Measurements from ENCODE around the gene OR2A14. TPM values are rescaled to one million over a fixed set of nuclear protein-coding genes. Genes with fewer than 3 reads are reported as not detected.

Gene OR2A14
- total RNA-seq (2021): not detected in 2 replicates
- Bru-seq, nascent RNA: not detected
- not detected for BruChase-seq, experiment 1, labeled RNA remaining after a 2-hour chase
- not detected for BruChase-seq, experiment 2, labeled RNA remaining after a 6-hour chase
- long read RNA-seq: 0 reads

DNA sequence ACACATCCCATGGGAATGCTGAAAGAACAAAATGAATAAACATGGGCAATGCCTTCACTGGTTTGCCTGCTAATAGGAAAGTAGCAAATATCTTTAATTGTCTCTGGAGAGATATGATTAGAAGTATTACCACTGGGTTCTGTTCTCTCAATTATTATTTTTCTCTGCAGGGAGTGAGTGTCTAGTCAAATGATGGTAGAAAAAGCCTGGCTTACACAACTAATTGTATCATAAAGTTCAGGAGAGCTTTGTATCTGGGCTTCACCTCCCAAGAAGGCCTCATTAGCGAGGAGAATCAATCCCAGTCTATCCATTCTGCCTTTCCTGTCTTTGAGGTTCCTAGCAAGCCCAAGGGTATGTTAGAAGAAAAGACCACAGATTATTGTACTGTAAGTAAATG, at the start of gene OR2A14:
TSS of gene OR2A14 (plus strand) at position 301 of the 400 bp plus-strand sequence. CDS start 5,937 bp downstream, outside the sequence.
- intact Hi-C loops (cut with micrococcal nuclease; ENCODE audit: unreplicated experiment): loop anchor here (10.0 kb wide), 1 partner anchor 878 kb away; no protein-coding TSS in a partner anchor
- no peak within 1 kb of the TSS for H3K4me2 ChIP-seq
- POLR2A ChIA-PET (ENCODE audit: unreplicated experiment): no interaction called here
- BruUV-seq (replicated peaks): no TSS peak
- H3K27ac ChIP-seq: no peak within 1 kb of the TSS
- CTCF ChIA-PET: no interaction called here
- no peaks in the 10 kb centered on the region for H4K20me1 ChIP-seq (ENCODE audit: insufficient read depth)
- no peak within 1 kb of the TSS for H3K4me3 ChIP-seq
- no peaks in the 10 kb centered on the region for H3F3A ChIP-seq (ENCODE audit: insufficient read depth, low read depth)
- TF ChIP-seq CTCF (conservative IDR thresholded peaks at IDR 0.05) (no peak), EZH2 (IDR thresholded peaks at IDR 0.05; ENCODE audit: low read depth) (no peak)
- no peaks in the 10 kb centered on the region for H3K9me2 ChIP-seq (ENCODE audit: insufficient read depth)
- H3K9me3 ChIP-seq (ENCODE audit: insufficient read depth, low read depth): no peaks in the 10 kb centered on the region
- H3K4me1 ChIP-seq (replicated peaks; ENCODE audit: insufficient read depth): no peaks in the 10 kb centered on the region
- no peak within 1 kb of the TSS for H2AFZ ChIP-seq
- no peaks in the 10 kb centered on the region for H3K79me2 ChIP-seq (ENCODE audit: low read depth)
- DNase-seq: no peak
- no peaks in the 10 kb centered on the region for H3K36me3 ChIP-seq (ENCODE audit: low read depth)
- H3K27me3 ChIP-seq (ENCODE audit: insufficient read depth, low read depth): no peaks in the 10 kb centered on the region

- Histone ChIP-seq H3K27ac (no peak overlapping the region), H3K79me2 (ENCODE audit: low read depth) (no peaks in the 10 kb centered on the region), H3K36me3 (ENCODE audit: low read depth) (no peaks in the 10 kb centered on the region), H3K9me2 (ENCODE audit: insufficient read depth) (no peaks in the 10 kb centered on the region), H3K9me3 (ENCODE audit: insufficient read depth, low read depth) (peaks cover 3% of the 10 kb centered on the region; the same call in 1 of the 2 replicates), H4K20me1 (ENCODE audit: insufficient read depth) (no peaks in the 10 kb centered on the region), H3F3A (ENCODE audit: insufficient read depth, low read depth) (no peaks in the 10 kb centered on the region), H2AFZ (no peak overlapping the region), H3K27me3 (ENCODE audit: insufficient read depth, low read depth) (no peaks in the 10 kb centered on the region), H3K4me2 (no peak overlapping the region), H3K4me3 (no peak overlapping the region), H3K4me1 (replicated peaks; ENCODE audit: insufficient read depth) (no peaks in the 10 kb centered on the region)
- TF ChIP-seq EZH2 (IDR thresholded peaks at IDR 0.05; ENCODE audit: low read depth) (no peak), CTCF (conservative IDR thresholded peaks at IDR 0.05) (no peak)
- intact Hi-C loops (cut with micrococcal nuclease; ENCODE audit: unreplicated experiment): no loop called here
- POLR2A ChIA-PET (ENCODE audit: unreplicated experiment): no interaction called here
- no peak for DNase-seq
- no TSS peak for BruUV-seq (replicated peaks)
- CTCF ChIA-PET: no interaction called here
Measured at GRCh38 chr7:144074374-144074773, 48.6 kb upstream of the OR2A14 start.

- no peaks in the 10 kb centered on the region for H3K36me3 ChIP-seq (ENCODE audit: low read depth)
Measured at GRCh38 chr7:144085978-144086377, 37.0 kb upstream of the OR2A14 start, which contains the start of gene OR2A12. OR2A12 (plus strand) TSS chr7:144086278; CDS start chr7:144095108, 8,830 bp downstream.

More at GRCh38 chr7:144085978-144086377, 37.0 kb upstream of the OR2A14 start, which contains the start of gene OR2A12:
- intact Hi-C loops (cut with micrococcal nuclease; ENCODE audit: unreplicated experiment): no loop called here
- H3K4me2 ChIP-seq: no peak within 1 kb of the TSS
- CTCF ChIA-PET: no interaction called here
- H4K20me1 ChIP-seq (ENCODE audit: insufficient read depth): no peaks in the 10 kb centered on the region; the same call in 1 of the 2 replicates
- H3K9me3 ChIP-seq (ENCODE audit: insufficient read depth, low read depth): 0 out of 2 replicates have a peak, but pooled peaks cover 4% of the 10 kb centered on the region
- no peaks in the 10 kb centered on the region for H3K79me2 ChIP-seq (ENCODE audit: low read depth)
- TF ChIP-seq EZH2 (IDR thresholded peaks at IDR 0.05; ENCODE audit: low read depth) (no peak), CTCF (conservative IDR thresholded peaks at IDR 0.05) (no peak)
- DNase-seq: no peak
- no TSS peak for BruUV-seq (replicated peaks)
- H3F3A ChIP-seq (ENCODE audit: insufficient read depth, low read depth): no peaks in the 10 kb centered on the region
- no peak within 1 kb of the TSS for H2AFZ ChIP-seq
- H3K4me3 ChIP-seq: no peak within 1 kb of the TSS
- no peaks in the 10 kb centered on the region for H3K4me1 ChIP-seq (replicated peaks; ENCODE audit: insufficient read depth)
- H3K27me3 ChIP-seq (ENCODE audit: insufficient read depth, low read depth): no peaks in the 10 kb centered on the region
- no peak within 1 kb of the TSS for H3K27ac ChIP-seq
- no peaks in the 10 kb centered on the region for H3K9me2 ChIP-seq (ENCODE audit: insufficient read depth)
- POLR2A ChIA-PET (ENCODE audit: unreplicated experiment): no interaction called here

All from PC-9 (cell line).